LNCAP (cell line): ENCODE data around the gene DSCAML1.

Source experiments
- CTCF ChIP-seq: fragments of 450-650 bp; IDR thresholded peaks from 2 replicates; pipeline ENCODE4 v1.5.1; 2017; ENCODE audit warnings: mild to moderate bottlenecking

The DSCAML1 gene

GRCh38 chr11:117517097-117517496 lies 279.9 kb downstream of the DSCAML1 start:
- no peak for TF ChIP-seq CTCF

- TF ChIP-seq CTCF, result no peak
Measured at GRCh38 chr11:117515892-117516787, 280.9 kb downstream of the DSCAML1 start.

- TF ChIP-seq CTCF, result no peak
Measured at GRCh38 chr11:117514256-117514655, 282.8 kb downstream of the DSCAML1 start.

- no peak for TF ChIP-seq CTCF
Measured at GRCh38 chr11:117513666-117514065, 283.4 kb downstream of the DSCAML1 start.

- no peak for TF ChIP-seq CTCF
Measured at GRCh38 chr11:117511931-117512539, 285.0 kb downstream of the DSCAML1 start.

- TF ChIP-seq CTCF, result no peak
Measured at GRCh38 chr11:117511483-117511930, 285.5 kb downstream of the DSCAML1 start.

GRCh38 chr11:117510646-117511045 lies 286.4 kb downstream of the DSCAML1 start:
- no peak for TF ChIP-seq CTCF
